ENCODE results near the gene MS4A5.
"Not testable (repeated sequence)": the region's sequence is repeated elsewhere in the genome, so short reads cannot be mapped to it uniquely, and the experiment has no call there.

MS4A5 gene

GRCh38 chr11:60429272-60429671 is at the start of gene MS4A5:
TSS of gene MS4A5 (plus strand) at chr11:60429572. CDS start at chr11:60429675, 103 bp downstream.
- intact Hi-C loops (cut with DNase I), result no loop called here

GRCh38 chr11:60389279-60389910 is 40.0 kb upstream of the MS4A5 start:
- intact Hi-C loops (cut with DNase I), result no loop called here
- DNase-seq, result no peak

More at GRCh38 chr11:60429272-60429671, at the start of gene MS4A5:
- DNase-seq, result no peak

- no peak for DNase-seq
- intact Hi-C loops (cut with DNase I), result no loop called here
Observed at GRCh38 chr11:60390419-60390818, 39.0 kb upstream of the MS4A5 start.

GRCh38 chr11:60392361-60392760 is 37.0 kb upstream of the MS4A5 start:
- DNase-seq, result no peak
- intact Hi-C loops (cut with DNase I), result no loop called here

- no peak for DNase-seq
- intact Hi-C loops (cut with DNase I), result no loop called here
Observed at GRCh38 chr11:60393016-60393415, 36.4 kb upstream of the MS4A5 start.

- DNase-seq, result peak in 7 of 42 donors; percentile 12 to 60 (median 21)
- intact Hi-C loops (cut with DNase I), result no loop called here
Observed at GRCh38 chr11:60394666-60395380, 34.5 kb upstream of the MS4A5 start.

GRCh38 chr11:60396382-60396781 is 33.0 kb upstream of the MS4A5 start, which contains the start of gene MS4A14:
TSS of gene MS4A14 (plus strand) at chr11:60396459. CDS start at chr11:60396579, 120 bp downstream.
- no peak for DNase-seq
- intact Hi-C loops (cut with DNase I), result no loop called here

- DNase-seq, result no peak
- intact Hi-C loops (cut with DNase I), result no loop called here
Observed at GRCh38 chr11:60396799-60397198, 32.6 kb upstream of the MS4A5 start.

GRCh38 chr11:60420015-60420414 is 9.4 kb upstream of the MS4A5 start:
- no peak for DNase-seq
- intact Hi-C loops (cut with DNase I), result no loop called here

GRCh38 chr11:60422609-60423008 is 6.8 kb upstream of the MS4A5 start:
- DNase-seq, result no peak
- intact Hi-C loops (cut with DNase I), result no loop called here

- intact Hi-C loops (cut with DNase I), result no loop called here
- no peak for DNase-seq
Observed at GRCh38 chr11:60428517-60428916, 855 bp upstream of the MS4A5 start.

- no peak for DNase-seq
- intact Hi-C loops (cut with DNase I), result no loop called here
Observed at GRCh38 chr11:60431251-60431650, 1.9 kb downstream of the MS4A5 start.

GRCh38 chr11:60433401-60433800 is 4.0 kb downstream of the MS4A5 start:
- no peak for DNase-seq
- intact Hi-C loops (cut with DNase I), result no loop called here

- no peak for DNase-seq
- intact Hi-C loops (cut with DNase I), result no loop called here
Observed at GRCh38 chr11:60447070-60447469, 17.7 kb downstream of the MS4A5 start.

- intact Hi-C loops (cut with DNase I), result no loop called here
- no peak for DNase-seq
Observed at GRCh38 chr11:60447846-60448245, 18.5 kb downstream of the MS4A5 start.

GRCh38 chr11:60451185-60451584 is 21.8 kb downstream of the MS4A5 start:
- DNase-seq; intact Hi-C loops (cut with DNase I): not testable (repeated sequence)

GRCh38 chr11:60454212-60454611 is 24.8 kb downstream of the MS4A5 start:
- no peak for DNase-seq
- intact Hi-C loops (cut with DNase I), result no loop called here

- intact Hi-C loops (cut with DNase I), result no loop called here
- DNase-seq, result no peak
Observed at GRCh38 chr11:60455531-60456042, 26.2 kb downstream of the MS4A5 start, which contains the start of gene MS4A1. TSS of gene MS4A1 (plus strand) at chr11:60455847. CDS start at chr11:60462375, 6,528 bp downstream.

GRCh38 chr11:60457576-60457975 is 28.2 kb downstream of the MS4A5 start:
- intact Hi-C loops (cut with DNase I), result no loop called here
- DNase-seq, result no peak

- intact Hi-C loops (cut with DNase I), result no loop called here
Observed at GRCh38 chr11:60459345-60459744, 30.0 kb downstream of the MS4A5 start.

More at GRCh38 chr11:60459345-60459744, 30.0 kb downstream of the MS4A5 start:
- no peak for DNase-seq

Measured in head of caudate nucleus (tissue), 42 donors.